Measurements from ENCODE around the gene NR1H3. TPM values are rescaled to one million over a fixed set of nuclear protein-coding genes. Genes with fewer than 3 reads are reported as not detected.

Gene NR1H3
- total RNA-seq, 6 experiments from 2014 or later: 5.4 to 11.2 (median 9.2) TPM

DNA sequence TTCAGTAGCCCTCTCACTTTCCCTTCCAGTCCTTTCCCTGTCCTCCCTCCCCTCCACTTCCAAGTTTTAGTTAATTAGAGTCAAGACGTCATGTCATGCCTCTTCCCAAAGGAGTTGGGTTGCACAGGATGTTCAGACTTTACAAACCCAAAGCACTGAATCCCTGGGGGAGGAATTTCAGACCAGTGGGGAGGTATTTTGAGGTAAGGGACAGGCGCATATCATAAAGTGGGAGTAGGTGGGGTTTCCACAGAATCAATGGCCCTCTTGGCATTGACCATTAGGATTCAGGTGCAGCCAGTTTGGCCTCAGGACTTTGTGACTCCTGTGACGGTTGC lies 8.4 kb upstream of the NR1H3 start:
- Mint-ChIP-seq H3K27ac (peak overlapping the region; percentile 94), H3K9me3 (no peaks in the 10 kb centered on the region), H3K27me3 (ENCODE audit: insufficient read depth) (no peaks in the 10 kb centered on the region), H3K36me3 (ENCODE audit: low read depth) (no peaks in the 10 kb centered on the region), H3K4me1 (ENCODE audit: low read depth) (peaks cover 19% of the 10 kb centered on the region), H3K4me3 (peak overlapping the region; percentile 96)
- TF ChIP-seq, protein P1, sequence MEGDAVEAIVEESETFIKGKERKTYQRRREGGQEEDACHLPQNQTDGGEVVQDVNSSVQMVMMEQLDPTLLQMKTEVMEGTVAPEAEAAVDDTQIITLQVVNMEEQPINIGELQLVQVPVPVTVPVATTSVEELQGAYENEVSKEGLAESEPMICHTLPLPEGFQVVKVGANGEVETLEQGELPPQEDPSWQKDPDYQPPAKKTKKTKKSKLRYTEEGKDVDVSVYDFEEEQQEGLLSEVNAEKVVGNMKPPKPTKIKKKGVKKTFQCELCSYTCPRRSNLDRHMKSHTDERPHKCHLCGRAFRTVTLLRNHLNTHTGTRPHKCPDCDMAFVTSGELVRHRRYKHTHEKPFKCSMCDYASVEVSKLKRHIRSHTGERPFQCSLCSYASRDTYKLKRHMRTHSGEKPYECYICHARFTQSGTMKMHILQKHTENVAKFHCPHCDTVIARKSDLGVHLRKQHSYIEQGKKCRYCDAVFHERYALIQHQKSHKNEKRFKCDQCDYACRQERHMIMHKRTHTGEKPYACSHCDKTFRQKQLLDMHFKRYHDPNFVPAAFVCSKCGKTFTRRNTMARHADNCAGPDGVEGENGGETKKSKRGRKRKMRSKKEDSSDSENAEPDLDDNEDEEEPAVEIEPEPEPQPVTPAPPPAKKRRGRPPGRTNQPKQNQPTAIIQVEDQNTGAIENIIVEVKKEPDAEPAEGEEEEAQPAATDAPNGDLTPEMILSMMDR (IDR thresholded peaks at IDR 0.05): no peak
- DNase-seq: no peak

GRCh38 chr11:47251751-47252150 lies 6.0 kb upstream of the NR1H3 start:
- H3K27me3 Mint-ChIP-seq (ENCODE audit: insufficient read depth): no peaks in the 10 kb centered on the region
- H3K36me3 Mint-ChIP-seq (ENCODE audit: low read depth): no peaks in the 10 kb centered on the region
- DNase-seq: no peak
- no peak overlapping the region for H3K27ac Mint-ChIP-seq
- no peaks in the 10 kb centered on the region for H3K9me3 Mint-ChIP-seq
- H3K4me1 Mint-ChIP-seq (ENCODE audit: low read depth): peaks cover 33% of the 10 kb centered on the region
- H3K4me3 Mint-ChIP-seq: no peak overlapping the region
- TF ChIP-seq, protein P1 (IDR thresholded peaks at IDR 0.05): no peak

- Mint-ChIP-seq H3K4me1 (ENCODE audit: low read depth) (peaks cover 38% of the 10 kb centered on the region), H3K27me3 (ENCODE audit: insufficient read depth) (no peaks in the 10 kb centered on the region), H3K36me3 (ENCODE audit: low read depth) (no peaks in the 10 kb centered on the region), H3K27ac (peak overlapping the region; percentile 81; the same call in 1 of the 2 replicates), H3K4me3 (no peak overlapping the region), H3K9me3 (no peaks in the 10 kb centered on the region)
- TF ChIP-seq, protein P1 (IDR thresholded peaks at IDR 0.05): no peak
- no peak for DNase-seq
These were observed 4.1 kb upstream of the NR1H3 start for GRCh38 chr11:47253660-47254059.

DNA sequence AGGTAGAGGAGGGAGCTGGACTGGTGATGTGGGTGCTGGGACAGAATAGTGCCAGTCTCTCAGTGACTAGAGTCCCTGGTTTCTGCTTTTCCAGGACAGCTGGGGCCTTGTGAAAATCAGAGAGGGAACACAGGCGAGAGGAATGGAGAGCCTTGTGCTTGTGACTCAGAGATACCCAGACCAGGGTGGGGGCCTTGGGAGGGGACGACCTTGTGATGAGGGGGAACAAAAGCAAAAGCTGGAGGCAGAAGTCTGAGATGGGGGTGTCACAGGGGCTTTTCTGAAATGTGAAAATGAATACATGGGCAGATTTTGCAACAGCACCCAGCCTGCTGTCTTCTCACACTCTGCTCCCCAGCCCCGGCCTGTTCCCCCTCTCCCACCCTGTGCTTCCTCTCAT lies 3.4 kb upstream of the NR1H3 start:
- no peaks in the 10 kb centered on the region for H3K9me3 Mint-ChIP-seq
- no peaks in the 10 kb centered on the region for H3K27me3 Mint-ChIP-seq (ENCODE audit: insufficient read depth)
- H3K36me3 Mint-ChIP-seq (ENCODE audit: low read depth): no peaks in the 10 kb centered on the region
- H3K27ac Mint-ChIP-seq: peak overlapping the region; percentile 81
- peak overlapping the region; percentile 8; the same call in 1 of the 2 replicates for H3K4me3 Mint-ChIP-seq
- TF ChIP-seq, protein P1 (IDR thresholded peaks at IDR 0.05): no peak
- no peak for DNase-seq
- peaks cover 42% of the 10 kb centered on the region for H3K4me1 Mint-ChIP-seq (ENCODE audit: low read depth)

DNA sequence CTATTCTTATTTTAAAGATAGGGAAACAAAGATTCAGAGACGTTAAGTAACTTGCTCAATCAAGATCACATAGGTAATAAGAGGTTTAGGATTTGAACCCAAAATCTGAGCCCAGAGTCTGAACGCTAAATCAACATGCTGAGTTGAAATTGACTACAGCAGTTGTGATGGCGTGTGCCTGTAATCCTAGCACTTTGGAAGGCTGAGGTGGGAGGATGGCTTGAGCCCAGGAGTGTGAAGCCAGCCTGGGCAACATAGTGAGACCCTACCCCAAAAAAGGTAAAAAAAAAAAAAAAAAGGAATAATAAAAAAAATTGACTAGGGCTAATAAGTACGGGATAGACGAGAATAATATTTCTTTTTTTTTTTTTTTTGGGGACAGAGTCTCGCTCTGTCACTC lies 1.4 kb upstream of the NR1H3 start:
- Mint-ChIP-seq H3K36me3 (ENCODE audit: low read depth) (no peaks in the 10 kb centered on the region), H3K27me3 (ENCODE audit: insufficient read depth) (no peaks in the 10 kb centered on the region), H3K27ac (no peak overlapping the region), H3K4me3 (no peak overlapping the region), H3K9me3 (no peaks in the 10 kb centered on the region), H3K4me1 (ENCODE audit: low read depth) (peaks cover 40% of the 10 kb centered on the region)
- no peak for DNase-seq
- TF ChIP-seq, protein P1 (IDR thresholded peaks at IDR 0.05): no peak

DNA sequence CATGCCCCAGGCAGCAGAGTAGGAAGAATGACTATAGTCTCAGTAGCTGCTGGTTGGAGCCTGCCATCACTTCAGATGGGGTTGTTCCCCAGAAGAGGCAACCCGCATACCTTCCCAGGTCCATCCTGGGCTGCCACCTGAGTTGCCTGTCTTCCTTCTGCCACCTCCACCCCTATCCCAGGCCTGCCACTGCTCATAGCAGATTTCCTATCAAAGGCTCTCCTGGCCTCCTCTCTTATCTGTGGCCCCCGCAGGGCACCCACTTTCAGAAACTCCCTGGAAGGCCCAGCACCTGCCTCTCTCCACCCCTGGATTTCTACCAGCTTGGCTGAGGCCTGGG lies 649 bp upstream of the NR1H3 start:
- Mint-ChIP-seq H3K4me1 (ENCODE audit: low read depth) (peaks cover 40% of the 10 kb centered on the region), H3K9me3 (no peaks in the 10 kb centered on the region), H3K4me3 (peak overlapping the region; percentile 68), H3K36me3 (ENCODE audit: low read depth) (no peaks in the 10 kb centered on the region), H3K27me3 (ENCODE audit: insufficient read depth) (no peaks in the 10 kb centered on the region), H3K27ac (peak overlapping the region; percentile 56; the same call in 1 of the 2 replicates)
- no peak for DNase-seq
- TF ChIP-seq, protein P1 (IDR thresholded peaks at IDR 0.05): no peak

All from HFFc6 (cell line).